HG02973 (cell line): ENCODE measurements around the gene RHOXF2.
"Not testable (repeated sequence)": the region's sequence is repeated elsewhere in the genome, so short reads cannot be mapped to it uniquely, and the experiment has no call there.

Source experiments
- ATAC-seq: cut with Tn5 transposase; IDR thresholded peaks from one replicate; pipeline ENCODE4 v1.9.1; 2021; ENCODE audit warnings: moderate library complexity; ENCODE audit not compliant: unreplicated experiment

RHOXF2 gene

GRCh38 chrX:120196626-120197283 lies 38.3 kb downstream of the RHOXF2 start:
- ATAC-seq, result not testable (repeated sequence)

- ATAC-seq, result no peak
Measured at GRCh38 chrX:120200851-120201250, 42.4 kb downstream of the RHOXF2 start.

DNA sequence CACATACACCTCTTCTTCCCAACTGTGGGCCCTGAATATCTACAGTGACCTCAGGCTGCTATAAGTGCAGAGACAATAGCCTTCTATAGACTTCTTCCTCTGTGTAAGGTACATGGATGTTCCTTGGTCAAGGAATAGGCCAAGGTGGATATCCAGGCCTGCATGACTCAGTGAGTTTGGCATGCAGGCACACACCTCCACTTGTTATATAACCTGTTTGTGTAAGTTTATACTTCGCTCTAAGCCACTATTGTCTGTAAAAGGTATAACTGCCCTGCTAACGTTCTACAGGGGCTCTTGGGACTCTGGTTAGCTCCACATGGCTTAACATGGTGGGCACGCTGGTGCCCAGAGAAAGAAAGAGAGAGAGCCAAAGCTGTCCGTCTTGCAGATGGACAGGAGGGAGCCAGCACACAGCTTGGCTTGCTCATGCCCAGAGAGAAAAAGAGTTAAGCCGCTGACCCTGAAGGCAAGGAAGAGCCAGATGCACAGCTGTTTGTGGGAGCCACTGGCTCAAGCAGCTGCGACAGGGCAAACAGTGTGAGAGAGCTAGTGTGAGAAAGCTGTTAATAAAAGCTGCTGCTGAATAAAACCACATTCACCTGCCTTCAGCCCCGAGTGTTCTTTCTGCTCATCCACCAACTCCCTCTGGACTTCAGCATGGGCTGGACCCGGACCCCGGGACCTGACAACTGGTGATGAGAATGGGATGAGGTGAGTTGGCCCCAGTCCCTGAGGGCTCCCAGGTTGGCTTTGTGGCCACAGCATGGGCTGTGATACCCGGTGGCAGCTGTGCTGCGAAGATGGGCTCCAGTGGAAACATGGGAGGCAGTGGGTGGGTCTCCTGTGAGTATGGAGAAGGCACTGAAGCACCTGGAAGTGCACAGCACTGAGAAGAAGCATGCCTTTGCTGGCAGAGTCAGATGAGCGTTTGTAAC lies 47.7 kb downstream of the RHOXF2 start:
- no peak for ATAC-seq

- ATAC-seq, result no peak
Measured at GRCh38 chrX:120207009-120207605, 48.7 kb downstream of the RHOXF2 start.

- no peak for ATAC-seq
Measured at GRCh38 chrX:120213438-120214265, 55.2 kb downstream of the RHOXF2 start.
